GM20431 (cell line): ENCODE measurements around the gene AGXT2.
"Not testable (repeated sequence)": the region's sequence is repeated elsewhere in the genome, so short reads cannot be mapped to it uniquely, and the experiment has no call there.

Source experiments
- in situ Hi-C: fragments of 300-500 bp; cut with MseI, MboI; formaldehyde crosslinking; loops from one replicate; pipeline ENCODE4 v1.15.0; 2020; ENCODE audit warnings: low sequenced_read_pairs; ENCODE audit not compliant: unreplicated experiment

AGXT2 gene

DNA sequence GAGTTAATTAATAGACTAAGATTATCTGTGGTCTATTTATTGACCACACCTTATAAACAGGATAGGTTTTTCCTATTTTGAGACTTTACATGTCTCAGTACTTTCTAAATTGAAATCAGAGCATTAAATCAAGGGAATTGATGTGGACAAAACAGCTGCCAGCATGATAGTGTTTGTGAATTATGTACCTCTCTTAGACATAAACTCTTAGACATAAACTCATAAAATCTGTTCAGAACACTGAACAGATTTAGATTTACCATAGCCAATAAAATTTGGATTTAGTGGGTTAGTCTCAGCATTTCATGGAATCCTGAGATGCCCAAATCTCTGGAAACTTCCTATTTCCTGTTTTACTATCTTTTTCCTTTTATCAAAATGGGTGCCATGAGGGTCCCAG lies 11.5 kb upstream of the AGXT2 start:
- in situ Hi-C loops, result no loop called here

DNA sequence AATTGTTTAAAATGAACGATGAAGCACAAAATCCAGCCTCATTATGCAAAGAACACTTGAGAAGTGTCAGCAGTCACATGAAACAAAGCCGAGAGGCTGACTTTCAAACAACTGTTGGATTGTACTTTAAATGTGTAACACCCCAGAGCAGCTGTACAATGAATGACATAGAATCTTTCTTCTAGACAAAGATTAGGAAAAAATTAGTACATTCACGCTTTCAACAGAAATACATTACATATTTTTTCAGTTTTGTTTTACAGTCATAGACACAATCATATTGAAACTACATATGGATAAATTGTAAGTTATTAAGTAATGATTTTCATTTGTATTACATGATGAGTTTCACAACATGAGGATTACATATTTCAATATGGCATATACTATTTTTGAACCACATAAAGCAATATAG lies 10.6 kb upstream of the AGXT2 start:
- in situ Hi-C loops, result no loop called here

DNA sequence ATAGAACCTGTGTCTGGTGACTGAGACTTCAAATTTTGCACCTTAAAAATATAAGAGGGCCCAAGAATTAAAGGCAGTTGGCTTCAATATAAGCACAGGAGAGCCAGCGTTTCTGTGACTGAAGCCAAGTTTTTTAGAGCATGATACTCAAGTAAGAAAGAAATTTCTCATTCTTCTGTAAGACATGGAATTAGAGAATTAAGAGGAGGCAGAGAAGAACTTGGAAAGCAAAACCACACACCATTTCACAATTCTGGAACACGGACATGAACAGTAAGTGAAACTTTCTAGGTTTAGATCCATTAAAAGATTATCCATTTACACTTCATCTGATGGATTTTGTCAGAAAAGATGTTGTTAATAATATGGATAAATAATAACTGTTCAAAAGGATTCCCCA lies 8.9 kb upstream of the AGXT2 start:
- in situ Hi-C loops, result no loop called here

DNA sequence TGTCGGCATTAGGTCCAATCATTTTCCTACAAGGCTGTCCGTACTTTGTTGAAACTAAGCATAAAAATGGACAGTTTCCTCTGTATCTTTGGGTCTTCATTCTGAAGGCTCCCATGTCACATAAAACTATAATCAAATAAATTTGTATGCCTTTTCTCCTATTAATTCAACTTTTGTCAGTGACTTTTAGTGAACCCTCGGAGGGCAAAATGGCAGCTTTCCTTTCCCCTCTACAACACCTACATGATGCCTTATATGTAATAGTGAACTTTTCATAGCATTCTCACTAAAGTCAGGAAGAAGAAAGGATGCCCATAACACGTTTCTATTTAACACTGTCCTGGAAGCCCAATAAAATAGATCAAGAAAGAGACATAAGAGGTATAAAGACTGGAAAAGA lies 5.1 kb upstream of the AGXT2 start:
- in situ Hi-C loops, result no loop called here

DNA sequence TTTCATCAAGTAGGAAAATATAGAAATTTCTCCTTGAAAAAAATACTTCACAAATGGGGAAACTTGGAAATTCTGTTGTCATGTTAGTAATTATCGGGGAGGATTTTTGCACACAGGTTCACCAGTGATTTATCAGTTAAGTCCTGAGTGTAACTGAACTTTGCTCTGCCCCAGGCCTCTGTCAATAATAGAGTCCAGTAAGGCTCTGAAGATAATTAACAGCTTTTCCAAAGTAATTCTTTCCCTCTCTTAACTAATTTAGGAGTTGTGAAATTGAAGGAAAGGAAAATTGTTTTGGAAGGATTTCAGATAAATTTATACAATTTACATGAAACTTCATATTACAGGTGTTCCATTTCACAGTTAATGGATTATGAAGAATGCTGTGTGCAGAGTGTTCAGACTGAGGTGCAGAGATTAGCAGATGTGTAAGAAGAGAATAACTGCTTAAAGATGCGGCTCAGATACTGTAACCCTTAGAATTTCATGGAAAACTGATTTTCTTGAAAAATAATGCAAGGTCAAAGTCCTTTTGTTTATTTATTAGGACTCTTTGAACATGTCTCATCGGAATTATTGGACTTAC lies 2.9 kb upstream of the AGXT2 start:
- in situ Hi-C loops, result no loop called here

DNA sequence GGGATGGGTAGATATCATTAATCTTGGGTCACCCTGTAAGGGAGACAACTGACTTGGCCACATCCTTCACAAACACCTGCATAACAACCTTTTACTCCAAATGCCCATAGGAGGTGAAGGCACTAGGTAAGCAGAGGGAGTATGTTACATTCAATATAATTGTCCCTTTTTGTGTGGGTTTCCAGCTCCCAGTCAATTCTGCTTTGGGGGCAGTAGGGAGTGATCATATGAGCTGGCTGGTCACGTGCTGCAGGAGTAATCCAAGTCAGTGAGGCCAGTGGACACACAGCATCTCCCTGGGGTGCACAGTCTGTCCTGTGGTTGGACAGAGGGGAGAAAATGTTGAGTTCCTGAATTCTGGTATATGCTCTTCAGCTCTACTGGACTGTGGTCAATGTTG lies 1.2 kb upstream of the AGXT2 start:
- in situ Hi-C loops, result no loop called here

DNA sequence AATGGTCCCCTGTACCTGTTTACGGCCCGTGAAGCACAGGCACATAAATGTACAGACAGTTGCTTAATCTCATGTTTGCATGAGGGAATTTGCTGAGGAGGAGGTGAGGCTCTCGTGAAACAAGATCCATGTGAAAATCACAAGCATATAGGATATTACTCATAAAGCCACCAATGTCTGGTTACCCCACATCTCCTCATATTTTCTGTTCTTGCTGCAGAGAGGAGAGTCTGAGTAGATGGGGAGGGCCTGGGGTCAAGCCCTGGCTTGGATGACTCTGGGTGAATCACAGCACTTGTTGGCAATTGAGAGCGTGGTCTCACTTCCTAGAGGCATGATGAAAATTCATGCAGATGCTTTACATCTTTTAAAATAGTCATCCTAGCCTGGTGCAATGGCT lies 975 bp downstream of the AGXT2 start:
- in situ Hi-C loops, result no loop called here

DNA sequence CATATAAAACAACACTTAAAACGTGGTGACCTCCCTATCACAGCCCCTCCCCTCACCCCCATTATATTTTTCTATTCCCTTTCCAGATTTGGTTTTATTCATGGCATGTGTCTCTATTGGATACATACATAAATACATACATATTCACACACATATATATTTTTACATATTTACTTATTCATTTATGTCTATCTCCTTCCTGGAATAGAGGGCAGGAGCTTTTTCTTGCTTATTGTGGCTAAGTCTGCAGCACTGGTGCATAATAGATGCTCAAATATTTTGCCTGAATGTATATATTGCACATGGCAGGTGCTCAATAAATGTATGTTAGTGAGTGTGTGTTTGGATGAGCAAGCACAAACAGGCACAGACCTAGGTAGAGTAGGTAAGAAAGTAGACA lies 2.5 kb downstream of the AGXT2 start:
- in situ Hi-C loops, result no loop called here

DNA sequence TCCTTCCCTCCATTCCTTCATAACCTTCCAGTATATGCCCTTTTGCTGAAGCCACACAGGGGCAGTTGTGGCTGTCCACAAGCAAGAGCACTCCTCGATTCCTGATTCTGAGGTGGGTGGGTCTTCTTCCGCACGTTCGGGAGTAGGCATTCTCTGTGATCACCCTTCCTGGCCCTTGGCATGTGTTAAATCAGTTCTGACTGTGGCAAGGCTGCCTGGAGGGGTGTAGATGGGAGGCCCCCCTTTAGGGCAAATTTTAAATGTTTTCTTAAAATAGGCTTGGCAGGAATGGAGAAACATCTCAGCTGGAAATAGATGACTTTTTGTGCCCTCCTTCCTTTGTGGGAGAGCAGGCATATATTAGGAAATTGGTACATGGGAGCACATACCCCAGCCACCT lies 3.1 kb downstream of the AGXT2 start:
- in situ Hi-C loops, result no loop called here

DNA sequence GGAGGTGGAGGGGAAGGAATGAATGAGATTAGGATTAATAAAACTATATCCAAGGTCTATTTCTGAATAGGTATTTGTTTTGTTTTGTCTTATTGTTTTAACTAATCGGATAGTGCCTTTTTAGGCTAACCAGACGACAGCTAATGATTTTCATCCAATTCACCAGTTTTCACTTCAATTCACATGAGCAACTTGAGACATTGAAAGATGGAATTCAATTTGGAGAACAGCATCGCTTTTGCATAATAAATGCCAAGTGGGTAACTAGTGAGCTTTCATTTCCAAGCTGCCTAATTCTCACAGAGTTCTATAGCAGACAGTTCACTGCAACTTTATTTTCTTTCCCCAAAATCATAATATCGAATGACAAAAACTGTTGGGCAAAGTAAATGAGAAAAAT lies 5.0 kb downstream of the AGXT2 start:
- in situ Hi-C loops, result no loop called here

DNA sequence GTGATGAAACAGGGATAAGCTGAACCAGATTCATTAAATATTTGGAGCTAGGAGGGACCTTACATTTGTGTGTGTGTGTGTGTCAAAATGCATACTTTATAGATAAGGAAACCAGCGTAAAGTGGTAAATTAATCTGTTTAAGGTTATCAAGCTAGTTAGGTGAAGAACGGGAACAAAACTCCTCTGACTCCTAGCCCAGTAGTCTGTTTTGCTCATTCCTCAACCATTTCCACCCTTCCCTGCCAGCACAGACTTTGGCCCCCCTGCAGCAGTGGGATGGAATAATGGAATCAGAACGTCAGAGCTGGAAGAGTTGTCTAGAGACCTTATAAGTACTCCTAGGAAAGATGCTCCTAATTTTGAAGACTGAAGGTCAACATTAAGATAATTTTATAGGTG lies 6.5 kb downstream of the AGXT2 start:
- in situ Hi-C loops, result no loop called here

DNA sequence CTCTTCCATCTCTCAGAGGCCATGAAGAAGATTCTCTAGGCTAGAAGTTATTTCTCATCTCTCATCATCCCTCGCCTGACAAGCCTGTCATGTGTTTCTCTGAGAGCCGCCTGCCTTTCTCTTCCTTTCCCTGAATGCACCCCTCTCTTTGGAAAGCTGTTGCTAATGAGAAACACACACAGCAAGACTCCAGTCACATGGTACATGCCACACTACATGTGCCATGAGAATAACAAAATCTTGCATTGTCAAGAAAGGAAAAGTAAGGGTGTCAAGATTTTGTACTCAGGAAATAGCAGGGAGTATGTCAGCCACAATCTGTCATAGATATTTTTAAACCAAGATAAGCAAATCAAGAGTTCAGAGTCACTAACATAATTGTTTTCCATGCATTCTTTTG lies 8.9 kb downstream of the AGXT2 start:
- in situ Hi-C loops, result no loop called here

DNA sequence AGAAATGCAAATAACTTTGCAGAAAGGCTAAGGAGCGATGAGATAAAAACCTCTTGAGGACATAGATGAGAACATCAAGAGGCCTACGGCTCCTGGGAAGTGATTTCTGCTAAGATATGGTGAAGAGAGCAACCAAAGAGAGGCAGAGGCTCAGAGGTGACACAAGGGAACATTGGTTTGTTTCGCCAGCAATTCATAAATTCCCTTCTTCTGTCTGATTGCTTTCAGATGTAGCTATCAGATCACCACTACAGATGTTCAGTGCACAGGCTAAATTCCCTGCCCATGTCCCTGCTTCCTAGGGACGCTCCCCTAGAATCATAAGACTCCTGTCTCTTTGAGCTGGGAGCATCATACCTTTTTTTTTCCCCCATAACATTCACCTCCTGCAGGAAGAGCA lies 11.2 kb downstream of the AGXT2 start:
- in situ Hi-C loops, result no loop called here

DNA sequence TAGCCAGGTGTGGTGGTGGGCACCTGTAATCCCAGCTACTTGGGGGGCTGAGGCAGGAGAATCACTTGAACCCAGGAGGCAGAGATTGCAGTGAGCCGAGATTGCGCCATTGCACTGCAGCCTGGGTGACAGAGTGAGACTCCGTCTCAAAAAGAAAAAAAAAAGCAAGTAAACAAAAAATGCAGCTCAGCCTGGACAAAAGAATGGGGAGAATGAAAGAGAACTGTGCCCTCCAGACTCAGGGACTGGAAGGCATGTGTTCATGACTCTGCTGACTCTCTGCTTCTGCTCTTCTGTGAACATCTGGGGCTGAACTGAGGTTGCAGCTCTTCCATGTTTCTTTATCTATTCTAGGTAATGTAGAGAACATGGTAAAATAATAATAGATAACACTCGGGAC lies 11.8 kb downstream of the AGXT2 start:
- in situ Hi-C loops, result not testable (repeated sequence)

DNA sequence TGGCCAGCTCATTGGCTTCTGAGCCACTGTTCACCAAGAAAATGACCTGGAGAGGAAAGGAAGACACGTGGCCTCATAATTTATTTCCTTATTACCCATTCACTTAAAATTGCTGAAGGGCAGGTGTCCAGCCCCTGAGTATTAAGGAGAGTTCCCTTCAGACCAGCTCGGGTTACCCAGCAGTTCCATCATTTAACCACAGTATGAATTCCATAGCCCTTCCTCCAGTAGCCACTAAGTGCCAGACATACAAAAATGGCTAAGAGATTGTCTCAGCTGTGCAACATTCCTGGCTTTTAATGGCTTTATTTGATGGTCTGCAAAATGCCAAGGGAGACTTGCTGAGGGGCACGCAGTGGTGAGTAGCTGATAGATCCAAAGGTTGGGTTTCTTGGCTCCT lies 12.5 kb downstream of the AGXT2 start:
- in situ Hi-C loops, result no loop called here

DNA sequence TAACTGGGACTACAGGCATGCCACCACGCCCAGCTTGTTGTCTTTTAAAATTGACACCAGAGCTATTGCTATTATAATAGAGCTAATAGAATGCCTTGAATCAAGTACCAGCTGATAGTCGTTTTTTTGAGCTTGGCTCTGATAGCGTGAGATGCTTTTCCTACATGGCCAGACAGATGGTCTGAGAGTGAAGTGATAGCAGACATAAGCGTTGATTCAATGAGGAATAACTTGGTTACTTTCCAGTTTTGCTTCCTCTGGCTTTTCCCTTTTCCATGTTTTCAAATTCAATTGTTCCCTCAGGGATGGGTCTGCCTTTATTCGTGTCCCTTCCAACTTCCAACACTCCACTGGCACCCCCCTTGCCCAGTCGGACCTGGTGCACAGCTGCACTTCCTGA lies 15.4 kb downstream of the AGXT2 start:
- in situ Hi-C loops, result no loop called here

DNA sequence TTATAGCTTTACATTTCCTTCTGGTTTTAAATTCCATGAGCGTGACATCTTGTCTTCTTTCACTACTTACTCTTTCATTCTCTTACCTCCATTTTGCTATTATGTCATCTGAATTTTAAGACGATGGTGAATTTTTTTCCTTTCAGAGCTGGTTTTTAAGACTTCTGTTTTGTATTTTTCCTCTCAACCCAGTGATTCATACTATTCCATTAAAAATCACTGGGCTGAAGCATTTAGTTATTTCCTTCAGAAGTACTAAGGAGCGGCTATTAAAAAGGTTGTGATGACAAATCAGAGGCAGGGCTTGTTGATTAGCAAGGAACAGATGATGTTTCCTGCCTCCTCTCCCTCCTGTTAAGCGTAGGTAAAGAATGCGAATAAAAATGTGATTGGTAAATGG lies 16.5 kb downstream of the AGXT2 start:
- in situ Hi-C loops, result no loop called here

DNA sequence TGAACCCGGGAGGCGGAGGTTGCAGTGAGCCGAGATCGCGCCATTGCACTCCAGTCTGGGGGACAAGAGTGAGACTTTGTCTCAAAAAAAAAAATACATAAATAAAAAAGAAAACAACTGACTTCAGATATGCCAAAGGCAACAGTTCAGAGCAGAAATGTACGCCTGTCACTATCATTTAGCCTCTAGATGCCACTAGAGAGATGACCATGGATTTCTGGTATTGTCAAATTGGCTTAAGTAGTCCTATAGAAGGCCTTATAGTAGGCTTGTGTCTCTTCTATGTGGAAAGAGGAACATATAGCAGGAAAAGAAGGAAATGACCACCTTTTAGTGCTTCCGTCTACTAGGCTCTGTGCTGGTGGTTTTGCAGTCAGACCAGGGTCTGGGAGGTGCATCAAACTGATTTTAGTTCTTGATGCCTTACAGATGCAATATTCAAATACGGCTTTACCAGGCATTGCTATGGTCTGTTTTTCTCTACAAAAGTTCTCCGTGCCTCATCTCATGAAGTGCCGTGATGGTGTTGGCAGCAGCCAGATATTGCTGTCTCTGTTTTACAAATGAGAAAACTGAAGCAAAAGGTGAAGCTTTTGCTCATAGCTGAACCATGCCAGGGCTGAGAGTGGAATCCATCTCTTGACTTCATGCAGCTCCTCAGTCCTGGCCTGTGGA lies 17.2 kb downstream of the AGXT2 start:
- in situ Hi-C loops, result no loop called here

DNA sequence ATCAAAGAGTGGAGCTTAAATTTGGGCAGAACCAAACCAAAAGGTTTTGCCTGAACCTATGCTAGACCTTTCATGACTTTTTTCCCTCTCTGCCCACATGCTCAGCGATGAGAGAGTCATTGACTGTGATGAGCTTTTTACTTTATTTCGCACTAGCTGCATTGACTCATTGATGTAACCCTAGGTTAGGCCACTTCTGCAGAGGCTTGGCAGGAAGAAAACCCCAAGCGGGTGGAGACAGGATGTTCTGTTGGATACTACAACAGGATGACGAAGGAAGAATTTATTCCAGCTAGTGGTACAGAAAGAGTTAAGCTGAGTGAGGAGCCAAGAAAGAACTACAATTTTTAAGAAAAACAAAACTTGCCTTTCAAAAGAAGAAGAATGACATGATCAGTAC lies 18.4 kb downstream of the AGXT2 start:
- in situ Hi-C loops, result no loop called here

DNA sequence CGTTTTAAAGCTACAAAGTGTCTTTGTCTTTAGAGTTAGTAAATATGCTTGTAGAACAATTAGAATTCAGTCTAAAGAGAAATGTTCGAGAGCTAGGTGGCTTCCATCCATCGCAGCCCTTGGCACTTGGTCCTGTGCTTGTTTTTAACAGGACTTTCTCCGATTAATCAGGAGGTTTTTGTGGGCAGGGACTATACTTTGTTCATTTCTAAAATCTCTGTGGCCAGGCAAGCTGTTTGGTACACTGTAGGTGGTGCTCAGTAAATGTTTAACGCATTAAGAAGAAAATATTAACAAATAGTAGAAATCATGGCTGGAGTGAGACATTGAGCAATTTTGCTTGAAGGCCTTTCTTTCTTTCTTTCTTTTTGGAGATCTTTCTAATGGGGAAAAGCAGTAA lies 20.8 kb downstream of the AGXT2 start:
- in situ Hi-C loops, result no loop called here

DNA sequence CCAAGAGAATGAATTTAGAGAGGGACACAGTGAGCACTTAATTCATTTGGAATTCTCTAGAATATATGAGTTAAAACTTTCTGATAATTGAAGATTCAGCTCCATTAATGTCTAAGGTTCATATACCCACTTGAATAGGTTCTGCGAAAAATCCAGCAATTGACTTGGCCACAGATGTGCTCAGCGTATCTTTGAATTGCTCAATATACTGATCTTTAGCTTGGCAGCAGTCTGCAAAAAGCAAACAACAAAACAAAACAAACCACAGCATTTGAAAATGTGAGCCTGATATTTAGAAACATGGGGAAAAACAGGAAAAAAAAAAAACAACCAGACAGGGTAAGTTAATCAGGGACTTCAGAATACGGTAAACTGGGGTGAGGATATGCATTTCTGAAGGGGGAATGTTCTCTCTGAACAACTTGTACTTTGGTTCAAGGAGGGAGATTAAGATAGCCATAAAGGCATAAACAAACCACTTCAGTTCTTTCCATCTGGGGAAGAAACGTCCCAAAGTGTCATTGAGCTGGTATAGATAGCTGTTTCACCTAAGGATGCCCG lies 21.4 kb downstream of the AGXT2 start:
- in situ Hi-C loops, result no loop called here

DNA sequence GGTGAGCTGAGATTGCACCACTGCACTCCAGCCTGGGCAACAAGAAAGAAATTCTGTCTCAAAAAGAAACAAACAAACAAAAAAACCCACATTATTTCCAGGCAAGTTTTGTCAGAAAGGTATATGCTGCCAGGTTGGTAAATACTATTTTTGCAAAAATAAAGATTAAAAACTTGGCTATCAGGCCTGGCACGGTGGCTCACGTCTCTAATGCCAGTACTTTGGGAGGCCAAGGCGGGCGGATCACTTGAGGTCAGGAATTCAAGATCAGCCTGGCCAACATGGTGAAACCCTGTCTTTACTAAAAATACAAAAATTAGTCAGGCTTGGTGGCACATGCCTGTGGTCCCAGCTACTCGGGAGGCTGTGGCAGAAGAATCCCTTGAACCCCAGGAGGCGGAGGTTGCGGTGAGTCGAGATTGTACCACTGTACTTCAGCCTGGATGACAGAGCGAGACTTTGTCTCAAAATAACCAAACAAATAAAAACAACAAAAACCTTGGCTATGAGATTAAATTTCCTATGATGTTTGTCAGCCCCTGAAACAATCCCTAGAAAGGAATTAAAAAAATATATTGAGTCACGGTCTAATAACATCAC lies 22.7 kb downstream of the AGXT2 start:
- in situ Hi-C loops, result no loop called here
